ENCODE data around the gene HMGN1.

DNA sequence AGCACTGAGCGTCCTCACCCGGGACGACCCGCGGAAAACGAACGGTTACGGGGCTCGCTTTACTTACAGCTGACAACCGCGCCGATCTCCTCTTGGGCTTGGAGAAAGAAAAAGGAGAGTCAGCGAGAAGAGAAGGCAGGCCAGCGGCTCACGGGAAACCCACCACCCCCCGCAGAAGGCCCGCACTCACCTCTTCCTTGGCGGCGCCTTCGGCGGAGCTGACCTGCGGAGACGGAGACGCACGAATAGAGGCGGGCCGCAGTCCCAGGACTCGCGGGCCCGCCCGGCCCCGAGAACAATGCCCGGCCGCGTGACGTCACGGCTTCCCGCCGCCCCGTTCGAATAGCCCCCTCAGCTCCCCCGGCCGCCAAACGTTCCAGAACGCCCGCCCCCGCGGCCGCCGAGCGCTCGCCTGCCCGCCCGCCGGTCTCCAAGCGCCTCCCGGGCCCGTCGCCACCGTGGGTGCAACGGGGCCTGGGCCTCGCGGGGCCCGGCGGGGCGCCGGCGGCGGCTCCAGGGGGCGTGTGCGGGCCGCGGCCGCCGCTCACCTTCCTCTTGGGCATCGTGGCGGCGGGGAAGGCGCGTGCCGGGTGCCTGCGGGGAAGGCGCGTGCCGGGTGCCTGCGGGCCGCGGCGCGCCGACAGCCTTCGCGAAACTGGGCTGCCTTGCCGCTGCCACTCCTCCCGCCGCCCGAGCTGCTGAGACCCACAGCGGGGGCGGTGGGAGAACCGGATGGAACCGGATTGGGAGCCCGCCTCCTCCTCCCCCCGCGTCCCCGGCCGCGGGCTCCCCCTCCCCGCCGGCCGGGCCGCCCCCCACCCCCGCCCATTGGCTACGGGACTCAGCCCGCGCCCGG is at the start of gene HMGN1:
- TF ChIP-seq, protein P1, sequence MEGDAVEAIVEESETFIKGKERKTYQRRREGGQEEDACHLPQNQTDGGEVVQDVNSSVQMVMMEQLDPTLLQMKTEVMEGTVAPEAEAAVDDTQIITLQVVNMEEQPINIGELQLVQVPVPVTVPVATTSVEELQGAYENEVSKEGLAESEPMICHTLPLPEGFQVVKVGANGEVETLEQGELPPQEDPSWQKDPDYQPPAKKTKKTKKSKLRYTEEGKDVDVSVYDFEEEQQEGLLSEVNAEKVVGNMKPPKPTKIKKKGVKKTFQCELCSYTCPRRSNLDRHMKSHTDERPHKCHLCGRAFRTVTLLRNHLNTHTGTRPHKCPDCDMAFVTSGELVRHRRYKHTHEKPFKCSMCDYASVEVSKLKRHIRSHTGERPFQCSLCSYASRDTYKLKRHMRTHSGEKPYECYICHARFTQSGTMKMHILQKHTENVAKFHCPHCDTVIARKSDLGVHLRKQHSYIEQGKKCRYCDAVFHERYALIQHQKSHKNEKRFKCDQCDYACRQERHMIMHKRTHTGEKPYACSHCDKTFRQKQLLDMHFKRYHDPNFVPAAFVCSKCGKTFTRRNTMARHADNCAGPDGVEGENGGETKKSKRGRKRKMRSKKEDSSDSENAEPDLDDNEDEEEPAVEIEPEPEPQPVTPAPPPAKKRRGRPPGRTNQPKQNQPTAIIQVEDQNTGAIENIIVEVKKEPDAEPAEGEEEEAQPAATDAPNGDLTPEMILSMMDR (IDR thresholded peaks at IDR 0.05), result no peak
- no peak for TF ChIP-seq EZH2 (IDR thresholded peaks at IDR 0.05; ENCODE audit: borderline replicate concordance, insufficient read depth, low read depth, low read length, poor library complexity, severe bottlenecking)
